HG03442 (cell line): ENCODE data around the gene AFG3L2.

Source experiments
- ATAC-seq: cut with Tn5 transposase; IDR thresholded peaks from one replicate; pipeline ENCODE4 v1.9.1; 2021; ENCODE audit warnings: mild to moderate bottlenecking, moderate library complexity; ENCODE audit not compliant: unreplicated experiment

AFG3L2 gene

GRCh38 chr18:12327510-12328178 lies 49.4 kb downstream of the AFG3L2 start:
- peak; percentile 60 for ATAC-seq

- no peak for ATAC-seq
Measured at GRCh38 chr18:12326711-12327460, 50.1 kb downstream of the AFG3L2 start.

GRCh38 chr18:12325726-12326245 lies 51.2 kb downstream of the AFG3L2 start:
- no peak for ATAC-seq

- ATAC-seq, result no peak
Measured at GRCh38 chr18:12324991-12325725, 51.9 kb downstream of the AFG3L2 start.

GRCh38 chr18:12321333-12321732 lies 55.7 kb downstream of the AFG3L2 start:
- peak; percentile 85 for ATAC-seq

GRCh38 chr18:12318857-12319256 lies 58.2 kb downstream of the AFG3L2 start:
- no peak for ATAC-seq

- ATAC-seq, result no peak
Measured at GRCh38 chr18:12318334-12318697, 58.7 kb downstream of the AFG3L2 start.

- ATAC-seq, result no peak
Measured at GRCh38 chr18:12317664-12318333, 59.2 kb downstream of the AFG3L2 start.

- no peak for ATAC-seq
Measured at GRCh38 chr18:12315911-12316310, 61.1 kb downstream of the AFG3L2 start.

GRCh38 chr18:12315490-12315889 lies 61.5 kb downstream of the AFG3L2 start:
- no peak for ATAC-seq

GRCh38 chr18:12314591-12315305 lies 62.3 kb downstream of the AFG3L2 start:
- ATAC-seq, result no peak

GRCh38 chr18:12313530-12314245 lies 63.3 kb downstream of the AFG3L2 start:
- no peak for ATAC-seq

GRCh38 chr18:12312976-12313375 lies 64.1 kb downstream of the AFG3L2 start:
- no peak for ATAC-seq

GRCh38 chr18:12310762-12311161 lies 66.3 kb downstream of the AFG3L2 start:
- no peak for ATAC-seq

- ATAC-seq, result no peak
Measured at GRCh38 chr18:12309683-12310198, 67.3 kb downstream of the AFG3L2 start.

- peak; percentile 55 for ATAC-seq
Measured at GRCh38 chr18:12308386-12309100, 68.5 kb downstream of the AFG3L2 start.

- peak; percentile 53 for ATAC-seq
Measured at GRCh38 chr18:12307701-12308385, 69.2 kb downstream of the AFG3L2 start, which contains the start of gene TUBB6. Gene TUBB6, plus strand, starts transcription at chr18:12308241. Its CDS starts 52 bp downstream, at chr18:12308293.
